Mesenchymal stem cell (in vitro differentiated cells and primary cell): ENCODE measurements around the gene CEP63.

Experiments used
- DNase-seq: peaks from one replicate; pipeline ENCODE4 v3.0.0-alpha.2; 2013
- H2AFZ ChIP-seq: one replicate; pipeline ENCODE4 v1.6.1; 2013; ENCODE audit warnings: low read depth, mild to moderate bottlenecking, control low read depth, inconsistent platforms, low read length, moderate library complexity
- H2AK5ac ChIP-seq: 2 replicates; pipeline ENCODE4 v1.6.1; 2013; ENCODE audit warnings: low read length, moderate library complexity, mild to moderate bottlenecking, inconsistent platforms; ENCODE audit not compliant: severe bottlenecking
- H2BK120ac ChIP-seq: one replicate; pipeline ENCODE4 v1.6.1; 2013; ENCODE audit warnings: low read depth, mild to moderate bottlenecking, inconsistent platforms, low read length, moderate library complexity
- H2BK12ac ChIP-seq, 2 experiments: one replicate each; pipeline ENCODE4 v1.6.1; 2013; ENCODE audit warnings: inconsistent platforms in 2 of 2, low read length in 2 of 2, mild to moderate bottlenecking in 2 of 2, moderate library complexity in 2 of 2, control low read depth in 1 of 2
- H2BK15ac ChIP-seq: one replicate; pipeline ENCODE4 v1.6.1; 2013; ENCODE audit warnings: mild to moderate bottlenecking, low read depth, inconsistent platforms; ENCODE audit not compliant: poor library complexity, severe bottlenecking
- H2BK5ac ChIP-seq: 2 replicates; pipeline ENCODE4 v1.6.1; 2013; ENCODE audit warnings: low read depth, mild to moderate bottlenecking, low read length, control low read depth, inconsistent platforms; ENCODE audit not compliant: poor library complexity, severe bottlenecking
- H3K14ac ChIP-seq, 2 experiments: one replicate each; pipeline ENCODE4 v1.6.1; 2013; ENCODE audit warnings: inconsistent platforms in 2 of 2, low read length in 2 of 2, control low read depth in 1 of 2, mild to moderate bottlenecking in 1 of 2, moderate library complexity in 1 of 2
- H3K18ac ChIP-seq, 2 experiments: one replicate each; pipeline ENCODE4 v1.6.1; 2013; ENCODE audit warnings: inconsistent platforms in 2 of 2, low read length in 2 of 2, control low read depth in 1 of 2, low read depth in 1 of 2, mild to moderate bottlenecking in 1 of 2
- H3K23ac ChIP-seq, 2 experiments: one replicate each; pipeline ENCODE4 v1.6.1; 2013; ENCODE audit warnings: inconsistent platforms in 2 of 2, low read length in 2 of 2, mild to moderate bottlenecking in 2 of 2, moderate library complexity in 2 of 2, control low read depth in 1 of 2
- H3K27ac ChIP-seq: 2 replicates; pipeline ENCODE4 v1.5.1; 2013; ENCODE audit warnings: mild to moderate bottlenecking, moderate library complexity, low read length, control low read depth, inconsistent platforms; ENCODE audit not compliant: poor library complexity, severe bottlenecking
- H3K27me3 ChIP-seq, 2 experiments: 2 replicates each; pipeline versions ENCODE4 v1.6.1 to v1.7.0; 2013; ENCODE audit warnings: low read length in 2 of 2, mild to moderate bottlenecking in 2 of 2, moderate library complexity in 2 of 2, control low read depth in 1 of 2, inconsistent platforms in 1 of 2; ENCODE audit not compliant: control insufficient read depth in 1 of 2, insufficient read depth in 1 of 2
- H3K36me3 ChIP-seq, 2 experiments: 2 replicates each; pipeline versions ENCODE4 v1.6.1 to v1.7.0; 2013; ENCODE audit warnings: low read length in 2 of 2, control low read depth in 1 of 2, inconsistent platforms in 1 of 2, low read depth in 1 of 2, mild to moderate bottlenecking in 1 of 2; ENCODE audit not compliant: insufficient read depth in 2 of 2, control insufficient read depth in 1 of 2
- H3K4ac ChIP-seq, 2 experiments: one replicate each; pipeline ENCODE4 v1.6.1; 2013; ENCODE audit warnings: inconsistent platforms in 2 of 2, low read length in 2 of 2, mild to moderate bottlenecking in 2 of 2, moderate library complexity in 2 of 2, control low read depth in 1 of 2, low read depth in 1 of 2
- H3K4me1 ChIP-seq: 2 replicates; pipeline ENCODE4 v1.6.1; 2013; ENCODE audit warnings: low read depth, low read length, control low read depth; ENCODE audit not compliant: control insufficient read depth, insufficient read depth
- H3K4me2 ChIP-seq: 2 replicates; pipeline ENCODE4 v1.6.1; 2013; ENCODE audit warnings: low read length, mild to moderate bottlenecking, inconsistent platforms; ENCODE audit not compliant: poor library complexity, severe bottlenecking
- H3K4me3 ChIP-seq, 2 experiments: 2 replicates each; pipeline versions ENCODE4 v1.5.1 to v1.7.0; 2013; ENCODE audit warnings: low read length in 2 of 2, mild to moderate bottlenecking in 2 of 2, control low read depth in 1 of 2, low read depth in 1 of 2; ENCODE audit not compliant: insufficient read depth in 1 of 2
- H3K79me1 ChIP-seq: replicated peaks from 2 replicates; pipeline ENCODE4 v1.6.1; 2013; ENCODE audit warnings: mild to moderate bottlenecking, control low read depth, low read length, inconsistent platforms; ENCODE audit not compliant: poor library complexity, severe bottlenecking
- H3K9ac ChIP-seq: 2 replicates; pipeline ENCODE4 v1.7.0; 2013; ENCODE audit warnings: mild to moderate bottlenecking, low read length, moderate library complexity
- H3K9me3 ChIP-seq: 2 replicates; pipeline ENCODE4 v1.7.0; 2013; ENCODE audit warnings: mild to moderate bottlenecking, low read length; ENCODE audit not compliant: control insufficient read depth
- H4K8ac ChIP-seq: one replicate; pipeline ENCODE4 v1.6.1; 2013; ENCODE audit warnings: inconsistent platforms, mild to moderate bottlenecking, low read length, moderate library complexity
- H4K91ac ChIP-seq: one replicate; pipeline ENCODE4 v1.6.1; 2013; ENCODE audit warnings: mild to moderate bottlenecking, low read length, inconsistent platforms
- WGBS: methylation state at CpG from one replicate; pipeline ENCODE4 v1.1.7; 2013; ENCODE audit warnings: mixed read lengths; 5-methylcytosine and 5-hydroxymethylcytosine counted together

CEP63 gene

DNA sequence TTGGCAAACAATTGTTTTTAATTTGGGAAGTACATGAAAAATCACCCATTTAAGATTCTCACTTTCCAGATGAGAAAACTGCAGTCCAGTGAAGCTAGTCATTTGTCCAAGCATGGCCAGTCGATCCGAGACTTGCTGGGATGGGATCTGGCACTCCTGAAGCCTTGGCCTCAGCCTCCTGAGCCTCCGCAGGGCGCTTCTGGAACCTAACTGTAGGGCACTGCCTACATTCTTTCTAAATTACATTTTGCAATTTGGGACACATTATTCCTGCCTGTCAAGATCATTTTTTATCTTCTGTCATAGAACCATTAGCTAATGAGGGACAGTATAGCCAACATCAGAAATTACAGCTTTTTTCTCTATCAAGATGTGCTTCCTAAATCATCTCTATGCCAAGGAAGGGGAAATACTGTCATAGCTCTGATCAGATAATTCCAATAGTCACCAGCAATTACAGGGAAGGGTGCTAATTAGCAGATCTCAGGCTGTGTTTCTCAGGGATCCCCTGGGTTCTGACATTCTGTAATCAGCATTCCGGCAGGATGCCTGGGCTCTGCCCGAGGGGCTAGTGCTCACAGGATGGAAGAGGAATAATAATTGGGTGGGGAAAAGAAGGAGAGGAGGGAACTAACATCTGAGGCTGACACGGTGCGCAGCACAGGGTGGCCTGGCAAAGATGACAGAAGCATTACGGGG is 28.3 kb upstream of the CEP63 start:
- Histone ChIP-seq H3K4me1 (no peaks in the 10 kb centered on the region), H2AK5ac (no peak overlapping the region), H2BK120ac (no peak overlapping the region), H2BK12ac (no peak overlapping the region), H3K36me3 (no peaks in the 10 kb centered on the region), H3K14ac (no peak overlapping the region), H3K79me1 (no peaks in the 10 kb centered on the region), H3K4ac (no peak overlapping the region), H4K91ac (no peak overlapping the region), H3K18ac (no peak overlapping the region), H3K4me3 (no peak overlapping the region), H3K23ac (no peak overlapping the region), H3K27me3 (peaks cover 0 to 3% of the 10 kb centered on the region in 2 experiments), H3K27ac (no peak overlapping the region), H3K4me2 (no peak overlapping the region), H2BK15ac (no peak overlapping the region), H3K9me3 (no peaks in the 10 kb centered on the region), H2BK5ac (no peak overlapping the region), H3K9ac (peak overlapping the region; percentile 12), H4K8ac (no peak overlapping the region), H2AFZ (no peak overlapping the region)
- 90% methylated on average over 9 of the region's 9 CpGs for WGBS
- no peak for DNase-seq

DNA sequence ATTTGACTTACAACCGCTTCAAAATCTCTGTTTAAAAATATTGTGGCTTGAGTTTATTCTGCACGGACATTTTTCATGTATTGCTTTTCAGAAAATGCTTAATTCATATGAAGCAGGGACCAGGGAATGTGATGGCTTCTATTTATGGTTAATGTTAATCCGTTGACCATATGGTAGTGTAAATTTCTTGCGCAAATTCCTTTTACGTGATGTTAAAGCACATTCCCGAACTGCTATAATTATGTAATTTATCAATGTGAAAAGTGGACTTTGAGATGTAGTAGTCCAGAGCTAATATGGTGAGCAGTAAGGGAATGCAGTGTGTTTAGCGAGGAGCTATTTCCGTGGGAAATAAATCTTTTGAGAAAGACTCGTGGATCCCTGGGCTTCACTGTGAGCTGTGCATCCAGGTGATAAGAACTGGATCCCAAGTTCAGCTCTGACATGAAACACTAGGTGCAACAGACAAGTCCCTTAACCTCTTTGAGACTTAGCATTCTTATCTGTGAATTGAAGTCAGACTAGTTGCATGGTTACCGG is 27.4 kb upstream of the CEP63 start:
- Histone ChIP-seq H2AFZ (no peak overlapping the region), H3K23ac (no peak overlapping the region), H3K36me3 (no peaks in the 10 kb centered on the region), H2BK120ac (no peak overlapping the region), H3K18ac (no peak overlapping the region), H3K4ac (no peak overlapping the region), H3K27ac (no peak overlapping the region), H4K8ac (no peak overlapping the region), H3K14ac (no peak overlapping the region), H3K27me3 (peaks cover 0 to 3% of the 10 kb centered on the region in 2 experiments), H4K91ac (no peak overlapping the region), H3K4me2 (no peak overlapping the region), H2BK12ac (no peak overlapping the region), H3K79me1 (no peaks in the 10 kb centered on the region), H2BK15ac (no peak overlapping the region), H2BK5ac (no peak overlapping the region), H3K4me1 (peaks cover 4% of the 10 kb centered on the region), H3K4me3 (no peak overlapping the region), H3K9ac (no peak overlapping the region), H2AK5ac (no peak overlapping the region), H3K9me3 (no peaks in the 10 kb centered on the region)
- no peak for DNase-seq
- WGBS, result 96% methylated on average over 10 of the region's 10 CpGs

DNA sequence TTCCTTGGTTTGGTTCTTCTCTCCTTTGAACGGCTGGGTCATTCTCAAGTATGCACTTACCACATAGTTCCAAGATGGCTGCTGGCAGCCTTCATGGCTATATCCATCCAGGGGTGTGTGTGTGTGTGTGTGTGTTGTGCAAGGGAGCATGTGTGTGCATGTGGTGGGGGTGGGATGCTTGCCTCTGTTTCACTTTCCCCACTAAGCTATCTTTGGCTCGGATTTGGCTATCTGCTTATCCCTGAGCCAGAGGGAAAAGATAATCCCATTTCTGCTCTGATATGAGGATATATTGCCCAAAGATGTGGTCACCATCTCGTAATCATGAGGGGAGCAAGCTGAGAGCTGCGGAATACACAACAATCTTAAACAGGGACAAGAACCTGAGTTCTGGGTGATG is 26.3 kb upstream of the CEP63 start:
- Histone ChIP-seq H3K27me3 (no peaks in the 10 kb centered on the region), H3K4me3 (peak overlapping the region in 1 of 2 experiments; percentile 8), H2BK15ac (no peak overlapping the region), H2BK120ac (no peak overlapping the region), H3K4me2 (no peak overlapping the region), H3K18ac (no peak overlapping the region), H4K91ac (no peak overlapping the region), H3K23ac (no peak overlapping the region), H2AFZ (no peak overlapping the region), H3K27ac (no peak overlapping the region), H4K8ac (no peak overlapping the region), H2AK5ac (no peak overlapping the region), H2BK5ac (no peak overlapping the region), H3K9ac (no peak overlapping the region), H3K9me3 (no peaks in the 10 kb centered on the region), H3K4ac (peak overlapping the region in 1 of 2 experiments; percentile 30), H2BK12ac (peak overlapping the region in 1 of 2 experiments; percentile 72), H3K36me3 (no peaks in the 10 kb centered on the region), H3K4me1 (peaks cover 10% of the 10 kb centered on the region), H3K79me1 (no peaks in the 10 kb centered on the region), H3K14ac (no peak overlapping the region)
- no peak for DNase-seq
- 95% methylated on average over 3 of the region's 4 CpGs for WGBS

DNA sequence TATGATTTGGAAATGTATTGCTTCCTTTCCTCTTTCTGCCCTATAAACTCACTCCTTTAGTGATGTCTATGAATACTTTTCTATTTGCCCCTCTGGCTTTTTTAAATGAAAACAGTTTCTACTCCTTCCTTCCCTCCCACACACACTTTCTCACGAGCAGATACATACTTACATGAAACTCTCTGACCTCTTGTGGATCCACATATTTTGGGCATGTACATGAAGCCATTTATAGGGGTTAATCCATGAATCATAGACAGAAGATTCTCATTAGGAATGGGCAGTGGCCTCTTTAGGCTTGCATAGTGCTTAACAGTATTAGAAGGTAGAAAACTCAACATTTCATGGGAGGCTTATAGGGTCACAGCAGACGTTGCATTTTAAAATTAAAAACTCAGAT is 24.9 kb upstream of the CEP63 start:
- no peak overlapping the region for H3K14ac ChIP-seq
- H3K9me3 ChIP-seq, result no peaks in the 10 kb centered on the region
- no peak overlapping the region for H3K4ac ChIP-seq
- H4K91ac ChIP-seq, result no peak overlapping the region
- H3K18ac ChIP-seq, result no peak overlapping the region
- no peaks in the 10 kb centered on the region for H3K79me1 ChIP-seq
- no peaks in the 10 kb centered on the region for H3K27me3 ChIP-seq
- H2AFZ ChIP-seq, result no peak overlapping the region
- peak overlapping the region; percentile 82 for H3K9ac ChIP-seq
- H2BK120ac ChIP-seq, result no peak overlapping the region
- no peak overlapping the region for H3K23ac ChIP-seq
- H4K8ac ChIP-seq, result no peak overlapping the region
- H2BK12ac ChIP-seq, result no peak overlapping the region
- DNase-seq, result peak; percentile 49
- no peak overlapping the region for H2BK15ac ChIP-seq
- H3K4me3 ChIP-seq, result peak overlapping the region in 1 of 2 experiments; percentile 33
- no CpG with 5 or more reads among the region's 2 CpGs for WGBS
- H2AK5ac ChIP-seq, result no peak overlapping the region
- no peak overlapping the region for H2BK5ac ChIP-seq
- H3K36me3 ChIP-seq, result no peaks in the 10 kb centered on the region
- no peak overlapping the region for H3K27ac ChIP-seq
- no peak overlapping the region for H3K4me2 ChIP-seq
- peaks cover 15% of the 10 kb centered on the region for H3K4me1 ChIP-seq
